Activated naive CD4-positive, alpha-beta T cell treated with anti-CD3 and anti-CD28 coated beads for 36 hours (primary cell): ENCODE results near the gene PCSK2. TPM values are rescaled to one million over a fixed set of nuclear protein-coding genes. Genes with fewer than 3 reads are reported as not detected.

Source experiments
- CTCF ChIA-PET: fragments of 350-600 bp; sonication (Branson Sonifier 250); formaldehyde crosslinking; loops from one replicate; lab custom pipeline; 2021; ENCODE audit warnings: antibody characterized with exemption; lab: Charles Lee
- DNase-seq: peaks from one replicate; pipeline ENCODE4 v3.0.0-alpha.2; 2020
- H3K27ac Mint-ChIP-seq: one replicate; pipeline ENCODE4 v1.8.0; 2021; ENCODE audit warnings: mild to moderate bottlenecking, mixed read lengths
- H3K27me3 Mint-ChIP-seq: one replicate; pipeline ENCODE4 v1.8.0; 2021; ENCODE audit warnings: low read depth, mixed read lengths
- H3K36me3 Mint-ChIP-seq: one replicate; pipeline ENCODE4 v1.8.0; 2021; ENCODE audit warnings: low read depth, mixed read lengths
- H3K4me1 Mint-ChIP-seq: one replicate; pipeline ENCODE4 v1.8.0; 2021; ENCODE audit warnings: low read depth, mixed read lengths
- H3K4me3 Mint-ChIP-seq: one replicate; pipeline ENCODE4 v1.8.0; 2021; ENCODE audit warnings: mild to moderate bottlenecking, moderate library complexity, mixed read lengths
- H3K9me3 Mint-ChIP-seq: one replicate; pipeline ENCODE4 v1.8.0; 2021; ENCODE audit warnings: mixed read lengths
- intact Hi-C: fragments of 100-400 bp; cut with micrococcal nuclease; formaldehyde crosslinking; loops from one replicate; pipeline ENCODE4 v1.15.1; 2023
- total RNA-seq, 2 experiments: library from RNA; stranded (reverse); gene quantifications; one replicate each; pipeline ENCODE4 v1.2.3, GENCODE V29; 2021

PCSK2 gene
- total RNA-seq, 2 experiments from 2014 or later, result not detected

GRCh38 chr20:17482536-17482935 is 255.7 kb downstream of the PCSK2 start:
- DNase-seq, result no peak
- Mint-ChIP-seq H3K9me3 (no peaks in the 10 kb centered on the region), H3K4me1 (no peaks in the 10 kb centered on the region), H3K27me3 (peaks cover 4% of the 10 kb centered on the region), H3K4me3 (no peak overlapping the region), H3K36me3 (no peaks in the 10 kb centered on the region), H3K27ac (no peak overlapping the region)
- CTCF ChIA-PET, result interaction anchor here (0.6 kb wide), 1 partner anchor 234 kb away, joined by 5 read pairs; no protein-coding TSS in a partner anchor
- intact Hi-C loops, result no loop called here

GRCh38 chr20:17485017-17485416 is 258.2 kb downstream of the PCSK2 start:
- no peaks in the 10 kb centered on the region for H3K36me3 Mint-ChIP-seq
- intact Hi-C loops, result no loop called here
- H3K27ac Mint-ChIP-seq, result no peak overlapping the region
- H3K9me3 Mint-ChIP-seq, result no peaks in the 10 kb centered on the region
- CTCF ChIA-PET, result no interaction called here
- no peak overlapping the region for H3K4me3 Mint-ChIP-seq
- DNase-seq, result no peak
- H3K4me1 Mint-ChIP-seq, result no peaks in the 10 kb centered on the region
- H3K27me3 Mint-ChIP-seq, result peaks cover 4% of the 10 kb centered on the region

- Mint-ChIP-seq H3K27ac (no peak overlapping the region), H3K36me3 (no peaks in the 10 kb centered on the region), H3K4me3 (no peak overlapping the region), H3K9me3 (no peaks in the 10 kb centered on the region), H3K4me1 (no peaks in the 10 kb centered on the region), H3K27me3 (no peaks in the 10 kb centered on the region)
- DNase-seq, result no peak
- CTCF ChIA-PET, result no interaction called here
- intact Hi-C loops, result no loop called here
These were observed 262.2 kb downstream of the PCSK2 start for GRCh38 chr20:17488916-17489600.

GRCh38 chr20:17490501-17490900 is 263.7 kb downstream of the PCSK2 start:
- intact Hi-C loops, result no loop called here
- no peaks in the 10 kb centered on the region for H3K36me3 Mint-ChIP-seq
- CTCF ChIA-PET, result no interaction called here
- no peaks in the 10 kb centered on the region for H3K9me3 Mint-ChIP-seq
- H3K27ac Mint-ChIP-seq, result no peak overlapping the region
- no peaks in the 10 kb centered on the region for H3K4me1 Mint-ChIP-seq
- no peak overlapping the region for H3K4me3 Mint-ChIP-seq
- no peaks in the 10 kb centered on the region for H3K27me3 Mint-ChIP-seq
- DNase-seq, result no peak

DNA sequence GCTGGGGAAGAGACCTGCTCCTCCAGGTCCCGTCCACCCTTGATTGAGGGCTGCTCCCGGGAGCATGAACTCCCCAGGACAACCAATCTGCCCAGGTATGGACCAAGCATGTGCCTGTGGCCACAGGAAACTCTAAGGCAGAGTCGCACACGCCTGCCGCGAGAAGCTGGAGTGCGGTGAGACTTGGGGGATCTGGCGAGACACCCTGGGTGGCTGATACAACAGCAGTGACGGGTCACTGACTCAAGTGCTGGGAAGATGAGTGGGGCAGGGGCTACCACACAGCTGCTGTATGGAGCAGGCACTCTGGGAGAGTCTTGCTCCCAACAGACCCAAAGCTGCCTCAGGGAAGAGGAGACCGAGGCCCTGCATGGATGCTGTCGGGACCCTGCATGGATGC is 264.2 kb downstream of the PCSK2 start:
- Mint-ChIP-seq H3K36me3 (no peaks in the 10 kb centered on the region), H3K4me1 (no peaks in the 10 kb centered on the region), H3K9me3 (no peaks in the 10 kb centered on the region), H3K27me3 (no peaks in the 10 kb centered on the region), H3K27ac (no peak overlapping the region), H3K4me3 (no peak overlapping the region)
- CTCF ChIA-PET, result no interaction called here
- no peak for DNase-seq
- intact Hi-C loops, result no loop called here

GRCh38 chr20:17491488-17491887 is 264.6 kb downstream of the PCSK2 start:
- no peak overlapping the region for H3K27ac Mint-ChIP-seq
- H3K9me3 Mint-ChIP-seq, result no peaks in the 10 kb centered on the region
- intact Hi-C loops, result no loop called here
- DNase-seq, result no peak
- H3K4me3 Mint-ChIP-seq, result no peak overlapping the region
- H3K27me3 Mint-ChIP-seq, result no peaks in the 10 kb centered on the region
- CTCF ChIA-PET, result no interaction called here
- no peaks in the 10 kb centered on the region for H3K36me3 Mint-ChIP-seq
- no peaks in the 10 kb centered on the region for H3K4me1 Mint-ChIP-seq

DNA sequence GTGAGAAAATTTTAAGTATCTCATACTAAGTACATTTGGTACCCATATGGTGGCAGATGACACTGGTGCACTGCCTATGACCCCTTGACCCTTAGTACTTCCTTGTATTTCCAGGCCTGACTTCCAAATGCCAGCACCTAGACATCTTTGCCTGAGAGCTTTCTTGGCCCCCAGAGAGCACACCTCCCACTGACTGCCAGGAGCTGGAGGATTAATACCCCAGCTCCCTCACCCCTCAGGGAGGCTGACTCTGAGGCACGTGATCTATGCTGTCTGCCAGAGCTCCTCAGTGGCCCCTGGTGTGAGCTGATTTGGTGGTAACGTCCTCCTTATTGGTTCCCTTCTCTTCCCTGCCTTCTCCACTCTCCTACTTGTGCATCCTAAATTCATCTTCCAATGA is 266.3 kb downstream of the PCSK2 start:
- CTCF ChIA-PET, result no interaction called here
- DNase-seq, result no peak
- H3K27me3 Mint-ChIP-seq, result no peaks in the 10 kb centered on the region
- H3K36me3 Mint-ChIP-seq, result no peaks in the 10 kb centered on the region
- H3K27ac Mint-ChIP-seq, result no peak overlapping the region
- H3K4me3 Mint-ChIP-seq, result no peak overlapping the region
- no peaks in the 10 kb centered on the region for H3K4me1 Mint-ChIP-seq
- intact Hi-C loops, result no loop called here
- no peaks in the 10 kb centered on the region for H3K9me3 Mint-ChIP-seq

DNA sequence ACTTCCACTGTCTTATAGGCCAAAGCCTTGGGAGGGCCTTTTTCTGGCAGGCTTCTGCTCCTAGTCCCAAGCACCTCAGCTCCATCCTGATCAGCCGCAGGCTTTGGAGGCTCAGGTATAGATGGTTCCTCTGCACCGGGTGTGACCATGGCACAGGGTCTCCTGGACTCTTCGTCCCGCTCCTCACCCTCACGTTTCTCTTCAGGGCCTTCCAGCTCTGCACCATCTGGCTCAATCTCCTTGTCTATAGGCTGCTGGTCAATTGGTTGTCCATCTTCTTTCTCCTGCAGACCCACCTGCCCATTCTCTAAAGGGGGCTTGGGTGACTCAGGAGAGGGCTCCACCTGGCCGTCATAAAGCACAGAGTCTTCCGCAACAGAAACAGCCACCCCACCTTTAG is 267.4 kb downstream of the PCSK2 start:
- intact Hi-C loops, result no loop called here
- Mint-ChIP-seq H3K27me3 (no peaks in the 10 kb centered on the region), H3K9me3 (no peaks in the 10 kb centered on the region), H3K36me3 (no peaks in the 10 kb centered on the region), H3K4me3 (no peak overlapping the region), H3K27ac (no peak overlapping the region), H3K4me1 (no peaks in the 10 kb centered on the region)
- DNase-seq, result no peak
- CTCF ChIA-PET, result interaction anchor here (0.6 to 2.3 kb wide), 2 partner anchors 11 to 502 kb away, joined by 3 to 9 read pairs; no protein-coding TSS in a partner anchor

DNA sequence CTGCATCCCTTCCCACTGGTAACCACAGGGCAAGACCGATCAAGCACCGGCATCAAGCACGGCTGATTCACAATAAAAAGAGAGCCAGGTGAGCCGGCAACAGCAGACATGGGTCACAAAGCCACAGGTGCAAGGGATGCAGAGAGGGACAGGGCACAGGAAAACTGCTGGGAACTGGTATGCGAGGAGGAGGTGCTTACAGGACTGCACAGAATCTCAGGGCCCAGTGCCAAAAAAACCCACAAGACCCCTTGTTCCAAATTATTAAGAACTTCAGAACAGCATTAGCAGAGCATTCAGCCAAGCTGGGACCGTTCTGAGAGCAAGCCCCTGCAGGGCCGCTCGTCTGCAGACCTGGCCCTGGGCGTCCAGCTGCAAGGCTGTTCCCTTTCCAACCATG is 269.0 kb downstream of the PCSK2 start:
- Mint-ChIP-seq H3K4me1 (no peaks in the 10 kb centered on the region), H3K27ac (no peak overlapping the region), H3K27me3 (no peaks in the 10 kb centered on the region), H3K36me3 (no peaks in the 10 kb centered on the region), H3K9me3 (no peaks in the 10 kb centered on the region), H3K4me3 (no peak overlapping the region)
- CTCF ChIA-PET, result interaction anchor here (2.3 kb wide), 1 partner anchor 9 kb away, joined by 9 read pairs; no protein-coding TSS in a partner anchor
- intact Hi-C loops, result no loop called here
- no peak for DNase-seq

GRCh38 chr20:17497821-17498580 is 271.2 kb downstream of the PCSK2 start:
- no peaks in the 10 kb centered on the region for H3K4me1 Mint-ChIP-seq
- H3K27ac Mint-ChIP-seq, result no peak overlapping the region
- no peak for DNase-seq
- intact Hi-C loops, result no loop called here
- H3K36me3 Mint-ChIP-seq, result no peaks in the 10 kb centered on the region
- CTCF ChIA-PET, result interaction anchor here (0.7 kb wide), 1 partner anchor 1857 kb away, joined by 3 read pairs; no protein-coding TSS in a partner anchor
- no peaks in the 10 kb centered on the region for H3K9me3 Mint-ChIP-seq
- H3K27me3 Mint-ChIP-seq, result no peaks in the 10 kb centered on the region
- H3K4me3 Mint-ChIP-seq, result no peak overlapping the region

GRCh38 chr20:17498641-17499040 is 271.8 kb downstream of the PCSK2 start:
- CTCF ChIA-PET, result interaction anchor here (0.7 kb wide), 3 partner anchors 125 to 1856 kb away, joined by 3 read pairs; no protein-coding TSS in a partner anchor
- Mint-ChIP-seq H3K27me3 (no peaks in the 10 kb centered on the region), H3K36me3 (no peaks in the 10 kb centered on the region), H3K4me1 (no peaks in the 10 kb centered on the region), H3K27ac (no peak overlapping the region), H3K9me3 (no peaks in the 10 kb centered on the region), H3K4me3 (no peak overlapping the region)
- no peak for DNase-seq
- intact Hi-C loops, result no loop called here

DNA sequence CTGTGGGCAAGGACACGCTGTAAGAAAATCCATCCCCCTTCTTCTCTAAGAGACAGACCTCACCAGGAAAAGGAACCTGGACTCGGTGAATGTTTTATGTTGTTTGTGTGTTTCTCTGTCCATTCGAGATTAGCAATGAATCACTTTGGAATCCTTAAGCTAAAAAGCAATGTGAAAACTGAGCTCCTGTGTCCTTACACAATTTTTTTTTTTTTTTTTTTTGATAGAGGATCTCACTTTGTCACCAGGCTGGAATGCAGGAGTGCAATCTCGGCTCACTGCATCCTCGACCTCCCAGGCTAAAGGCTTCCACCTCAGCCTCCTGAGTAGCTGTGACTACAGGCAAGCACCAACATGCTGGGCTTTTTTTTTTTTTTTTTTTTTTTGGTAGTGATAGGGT is 272.2 kb downstream of the PCSK2 start:
- CTCF ChIA-PET, result interaction anchor here (0.7 kb wide), 2 partner anchors 124 to 192 kb away, joined by 3 read pairs; no protein-coding TSS in a partner anchor
- H3K36me3 Mint-ChIP-seq, result no peaks in the 10 kb centered on the region
- no peaks in the 10 kb centered on the region for H3K4me1 Mint-ChIP-seq
- H3K4me3 Mint-ChIP-seq, result no peak overlapping the region
- H3K9me3 Mint-ChIP-seq, result no peaks in the 10 kb centered on the region
- intact Hi-C loops, result no loop called here
- no peaks in the 10 kb centered on the region for H3K27me3 Mint-ChIP-seq
- H3K27ac Mint-ChIP-seq, result no peak overlapping the region
- DNase-seq, result no peak
